WTC11 (cell line): Measurements from ENCODE around the gene SHC3. TPM values are rescaled to one million over a fixed set of nuclear protein-coding genes. Genes with fewer than 3 reads are reported as not detected.

Experiments
- ATAC-seq: fragments of 200-7000 bp; cut with Tn5 transposase; 2 replicates; pipeline ENCODE4 v1.10.0; 2021; ENCODE audit warnings: mild to moderate bottlenecking, moderate library complexity
- CTCF ChIA-PET: fragments of 300-600 bp; sonication (Branson Sonifier 250); formaldehyde crosslinking; loops from one replicate; lab custom pipeline; 2021; ENCODE audit warnings: antibody characterized with exemption; lab: Charles Lee
- POLR2A ChIA-PET: fragments of 350-600 bp; sonication (Branson Sonifier 250); formaldehyde crosslinking; loops from one replicate; lab custom pipeline; 2021; ENCODE audit warnings: antibody characterized with exemption; lab: Charles Lee
- DNase-seq: peaks from one replicate; pipeline ENCODE4 v3.0.0; 2021; ENCODE audit warnings: low spot score
- H3K27ac Mint-ChIP-seq: 2 replicates; pipeline ENCODE4 v1.8.0; 2021; ENCODE audit warnings: mixed read lengths
- H3K27me3 Mint-ChIP-seq: 2 replicates; pipeline ENCODE4 v1.8.0; 2021; ENCODE audit warnings: low read depth, mild to moderate bottlenecking, moderate library complexity, mixed read lengths
- H3K36me3 Mint-ChIP-seq: 2 replicates; pipeline ENCODE4 v1.8.0; 2021; ENCODE audit warnings: mixed read lengths
- H3K4me1 Mint-ChIP-seq: 2 replicates; pipeline ENCODE4 v1.8.0; 2022; ENCODE audit warnings: mixed read lengths
- H3K4me3 Mint-ChIP-seq: 2 replicates; pipeline ENCODE4 v1.8.0; 2021; ENCODE audit warnings: mild to moderate bottlenecking, moderate library complexity, mixed read lengths
- H3K9me3 Mint-ChIP-seq: 2 replicates; pipeline ENCODE4 v1.8.0; 2021; ENCODE audit warnings: mixed read lengths
- ATF1 ChIP-seq: sonication (generic); formaldehyde crosslinking; IDR thresholded peaks from 2 replicates; pipeline ENCODE4 v1.8.1; 2023; ENCODE audit warnings: mild to moderate bottlenecking, moderate library complexity, missing genetic modification reagents
- CBFB ChIP-seq: sonication (generic); formaldehyde crosslinking; IDR thresholded peaks from 2 replicates; pipeline ENCODE4 v1.8.1; 2022; ENCODE audit warnings: mild to moderate bottlenecking, low read depth, missing genetic modification reagents
- CREM ChIP-seq: sonication (generic); formaldehyde crosslinking; IDR thresholded peaks from 2 replicates; pipeline ENCODE4 v1.8.1; 2022; ENCODE audit warnings: mild to moderate bottlenecking, missing genetic modification reagents, moderate library complexity
- FOXK1 ChIP-seq: sonication (generic); formaldehyde crosslinking; IDR thresholded peaks from 2 replicates; pipeline ENCODE4 v1.8.0; 2022; ENCODE audit warnings: mild to moderate bottlenecking, moderate library complexity, missing genetic modification reagents
- NFATC4 ChIP-seq: fragments of 250-450 bp; sonication (Bioruptor Pico); IDR thresholded peaks from 2 replicates; pipeline ENCODE4 v1.9.0; 2021; ENCODE audit warnings: mild to moderate bottlenecking
- NR2C2 ChIP-seq: sonication (generic); formaldehyde crosslinking; IDR thresholded peaks from 2 replicates; pipeline ENCODE4 v1.8.0; 2022; ENCODE audit warnings: mild to moderate bottlenecking, missing genetic modification reagents
- PRRX2 ChIP-seq: fragments of 250-450 bp; sonication (Bioruptor Pico); IDR thresholded peaks from 2 replicates; pipeline ENCODE4 v1.8.0; 2021; ENCODE audit warnings: mild to moderate bottlenecking
- TEAD4 ChIP-seq: sonication (generic); formaldehyde crosslinking; IDR thresholded peaks from 2 replicates; pipeline ENCODE4 v1.8.0; 2022; ENCODE audit warnings: mild to moderate bottlenecking, missing genetic modification reagents
- ZNF138 ChIP-seq: sonication (generic); formaldehyde crosslinking; conservative IDR thresholded peaks from 2 replicates; pipeline ENCODE4 v1.8.1; 2022; ENCODE audit warnings: mild to moderate bottlenecking, moderate library complexity, missing genetic modification reagents
- ZNF396 ChIP-seq: fragments of 250-450 bp; sonication (Bioruptor Pico); IDR thresholded peaks from 2 replicates; pipeline ENCODE4 v1.8.0; 2021; ENCODE audit warnings: mild to moderate bottlenecking, moderate library complexity, borderline replicate concordance
- ZNF671 ChIP-seq: fragments of 250-450 bp; sonication (Bioruptor Pico); IDR thresholded peaks from 2 replicates; pipeline ENCODE4 v1.8.0; 2021; ENCODE audit warnings: mild to moderate bottlenecking
- total RNA-seq: library from RNA; stranded (reverse); gene quantifications from 3 replicates; pipeline ENCODE4 v1.2.3, GENCODE V29; 2021
- TF ChIP-seq, protein P1 (sequence below): sonication (generic); formaldehyde crosslinking; IDR thresholded peaks from 2 replicates; pipeline ENCODE4 v1.8.1; 2023; ENCODE audit warnings: mild to moderate bottlenecking, moderate library complexity, missing genetic modification reagents
- TF ChIP-seq, protein P2 (sequence below): fragments of 250-450 bp; sonication (Bioruptor Pico); IDR thresholded peaks from 2 replicates; pipeline ENCODE4 v1.8.0; 2021; ENCODE audit warnings: mild to moderate bottlenecking
- TF ChIP-seq, protein P3 (sequence below): fragments of 250-450 bp; sonication (Bioruptor Pico); conservative IDR thresholded peaks from 2 replicates; pipeline ENCODE4 v1.9.0; 2021; ENCODE audit warnings: mild to moderate bottlenecking
- TF ChIP-seq, protein P4 (sequence below): sonication (generic); formaldehyde crosslinking; IDR thresholded peaks from 2 replicates; pipeline ENCODE4 v1.8.1; 2023; ENCODE audit warnings: mild to moderate bottlenecking, missing genetic modification reagents, moderate library complexity
- TF ChIP-seq, protein P5 (sequence below): sonication (generic); formaldehyde crosslinking; IDR thresholded peaks from 2 replicates; pipeline ENCODE4 v1.8.1; 2022; ENCODE audit warnings: low read depth, missing genetic modification reagents, borderline replicate concordance
- TF ChIP-seq, protein P6 (sequence below): fragments of 200-600 bp; IDR thresholded peaks from 2 replicates; pipeline ENCODE4 v1.8.0; 2022; ENCODE audit warnings: antibody characterized with exemption
- TF ChIP-seq, protein P7 (sequence below): sonication (generic); formaldehyde crosslinking; IDR thresholded peaks from 2 replicates; pipeline ENCODE4 v1.8.0; 2022; ENCODE audit warnings: mild to moderate bottlenecking, missing genetic modification reagents
- TF ChIP-seq, protein P8 (sequence below): sonication (generic); formaldehyde crosslinking; IDR thresholded peaks from 2 replicates; pipeline ENCODE4 v1.8.0; 2023; ENCODE audit warnings: mild to moderate bottlenecking, missing genetic modification reagents

SHC3 gene
- total RNA-seq, 1 experiment from 2014 or later = 4.9 TPM

DNA sequence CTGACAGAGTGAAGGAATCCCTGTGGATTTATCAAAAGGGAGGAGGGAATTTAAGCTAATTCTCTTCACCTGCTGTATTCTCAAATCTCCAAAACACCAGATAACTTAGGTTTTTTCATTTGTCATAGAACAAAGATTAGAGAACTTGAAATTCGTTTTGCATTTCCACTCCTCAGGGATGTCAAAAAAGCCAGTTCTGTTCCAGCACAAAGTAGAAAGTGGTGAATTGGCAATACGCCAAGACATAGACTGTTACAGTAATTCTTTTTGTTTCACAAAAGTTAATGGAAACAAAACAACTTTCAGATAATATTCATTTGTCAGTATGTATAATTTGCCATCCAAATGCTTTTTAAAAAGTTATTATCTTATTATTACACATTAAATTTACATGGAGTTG is 172.4 kb downstream of the SHC3 start (continued):
- TF ChIP-seq, protein P1, sequence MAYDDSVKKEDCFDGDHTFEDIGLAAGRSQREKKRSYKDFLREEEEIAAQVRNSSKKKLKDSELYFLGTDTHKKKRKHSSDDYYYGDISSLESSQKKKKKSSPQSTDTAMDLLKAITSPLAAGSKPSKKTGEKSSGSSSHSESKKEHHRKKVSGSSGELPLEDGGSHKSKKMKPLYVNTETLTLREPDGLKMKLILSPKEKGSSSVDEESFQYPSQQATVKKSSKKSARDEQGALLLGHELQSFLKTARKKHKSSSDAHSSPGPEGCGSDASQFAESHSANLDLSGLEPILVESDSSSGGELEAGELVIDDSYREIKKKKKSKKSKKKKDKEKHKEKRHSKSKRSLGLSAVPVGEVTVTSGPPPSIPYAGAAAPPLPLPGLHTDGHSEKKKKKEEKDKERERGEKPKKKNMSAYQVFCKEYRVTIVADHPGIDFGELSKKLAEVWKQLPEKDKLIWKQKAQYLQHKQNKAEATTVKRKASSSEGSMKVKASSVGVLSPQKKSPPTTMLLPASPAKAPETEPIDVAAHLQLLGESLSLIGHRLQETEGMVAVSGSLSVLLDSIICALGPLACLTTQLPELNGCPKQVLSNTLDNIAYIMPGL (CRISPR knock-in tag) = no peak
- TF ChIP-seq ZNF671 (CRISPR knock-in tag) (no peak), CREM (CRISPR knock-in tag) (no peak), FOXK1 (CRISPR knock-in tag) (no peak)
- TF ChIP-seq, protein P2, sequence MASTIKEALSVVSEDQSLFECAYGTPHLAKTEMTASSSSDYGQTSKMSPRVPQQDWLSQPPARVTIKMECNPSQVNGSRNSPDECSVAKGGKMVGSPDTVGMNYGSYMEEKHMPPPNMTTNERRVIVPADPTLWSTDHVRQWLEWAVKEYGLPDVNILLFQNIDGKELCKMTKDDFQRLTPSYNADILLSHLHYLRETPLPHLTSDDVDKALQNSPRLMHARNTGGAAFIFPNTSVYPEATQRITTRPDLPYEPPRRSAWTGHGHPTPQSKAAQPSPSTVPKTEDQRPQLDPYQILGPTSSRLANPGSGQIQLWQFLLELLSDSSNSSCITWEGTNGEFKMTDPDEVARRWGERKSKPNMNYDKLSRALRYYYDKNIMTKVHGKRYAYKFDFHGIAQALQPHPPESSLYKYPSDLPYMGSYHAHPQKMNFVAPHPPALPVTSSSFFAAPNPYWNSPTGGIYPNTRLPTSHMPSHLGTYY = no peak
- TF ChIP-seq, protein P3, sequence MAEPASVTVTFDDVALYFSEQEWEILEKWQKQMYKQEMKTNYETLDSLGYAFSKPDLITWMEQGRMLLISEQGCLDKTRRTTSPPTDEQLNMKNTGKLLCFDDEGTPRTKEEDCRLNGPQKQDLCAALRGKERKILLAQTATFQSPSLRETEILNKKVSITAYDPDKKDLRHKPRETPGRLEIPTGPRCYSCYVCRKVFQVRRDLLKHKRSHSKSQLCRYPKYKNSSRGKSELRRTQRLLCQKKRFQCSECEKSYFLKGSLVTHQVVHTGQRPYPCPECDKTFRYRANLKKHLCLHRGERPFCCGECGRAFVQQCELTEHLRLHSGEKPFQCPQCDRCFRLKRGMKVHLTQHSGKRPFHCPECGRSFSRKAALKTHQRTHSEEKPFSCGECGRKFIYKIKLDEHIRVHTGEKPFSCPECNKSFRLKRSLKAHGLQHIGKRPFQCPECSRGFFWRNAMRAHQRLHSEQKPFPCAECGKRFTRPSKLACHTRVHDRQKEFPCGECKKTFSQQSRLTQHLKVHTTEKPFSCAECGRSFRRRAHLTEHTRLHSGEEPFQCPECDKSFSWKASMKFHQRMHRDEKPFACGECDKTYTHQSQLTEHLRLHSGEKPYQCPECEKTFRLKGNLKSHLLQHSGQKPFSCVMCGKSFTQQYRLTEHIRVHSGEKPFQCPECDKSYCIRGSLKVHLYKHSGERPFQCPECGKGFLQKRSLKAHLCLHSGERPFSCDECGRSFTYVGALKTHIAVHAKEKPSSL = no peak
- TF ChIP-seq, protein P4, sequence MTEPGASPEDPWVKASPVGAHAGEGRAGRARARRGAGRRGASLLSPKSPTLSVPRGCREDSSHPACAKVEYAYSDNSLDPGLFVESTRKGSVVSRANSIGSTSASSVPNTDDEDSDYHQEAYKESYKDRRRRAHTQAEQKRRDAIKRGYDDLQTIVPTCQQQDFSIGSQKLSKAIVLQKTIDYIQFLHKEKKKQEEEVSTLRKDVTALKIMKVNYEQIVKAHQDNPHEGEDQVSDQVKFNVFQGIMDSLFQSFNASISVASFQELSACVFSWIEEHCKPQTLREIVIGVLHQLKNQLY = no peak

DNA sequence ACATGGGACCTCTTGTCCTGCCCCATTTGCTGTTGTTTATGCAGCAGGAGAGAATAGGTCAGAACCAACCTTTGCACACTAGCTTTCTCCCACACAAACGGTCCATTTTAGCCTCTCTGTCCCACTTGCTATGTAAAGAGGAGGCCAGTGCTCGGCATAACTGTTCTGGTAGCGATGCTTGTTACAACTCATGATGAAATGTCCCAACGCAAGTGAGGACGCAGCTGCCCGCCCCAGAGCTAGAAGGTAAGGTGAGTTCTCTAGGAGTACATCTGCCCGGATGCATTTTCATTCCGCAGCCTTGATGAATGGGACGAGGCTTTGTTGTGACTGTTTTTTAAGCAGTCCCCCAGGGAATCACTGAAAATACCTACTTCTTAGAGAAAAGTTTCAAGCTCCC is 173.3 kb downstream of the SHC3 start:
- CTCF ChIA-PET = no interaction called here
- POLR2A ChIA-PET = interaction anchor here (0.6 kb wide), 1 partner anchor 471 kb away, joined by 3 read pairs; no protein-coding TSS in a partner anchor
- no peaks in the 10 kb centered on the region for H3K27me3 Mint-ChIP-seq
- TF ChIP-seq NR2C2 (CRISPR knock-in tag) = no peak
- TF ChIP-seq, protein P5, sequence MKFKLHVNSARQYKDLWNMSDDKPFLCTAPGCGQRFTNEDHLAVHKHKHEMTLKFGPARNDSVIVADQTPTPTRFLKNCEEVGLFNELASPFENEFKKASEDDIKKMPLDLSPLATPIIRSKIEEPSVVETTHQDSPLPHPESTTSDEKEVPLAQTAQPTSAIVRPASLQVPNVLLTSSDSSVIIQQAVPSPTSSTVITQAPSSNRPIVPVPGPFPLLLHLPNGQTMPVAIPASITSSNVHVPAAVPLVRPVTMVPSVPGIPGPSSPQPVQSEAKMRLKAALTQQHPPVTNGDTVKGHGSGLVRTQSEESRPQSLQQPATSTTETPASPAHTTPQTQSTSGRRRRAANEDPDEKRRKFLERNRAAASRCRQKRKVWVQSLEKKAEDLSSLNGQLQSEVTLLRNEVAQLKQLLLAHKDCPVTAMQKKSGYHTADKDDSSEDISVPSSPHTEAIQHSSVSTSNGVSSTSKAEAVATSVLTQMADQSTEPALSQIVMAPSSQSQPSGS (CRISPR knock-in tag) = no peak
- TF ChIP-seq ATF1 (CRISPR knock-in tag) = no peak
- TF ChIP-seq, protein P6, sequence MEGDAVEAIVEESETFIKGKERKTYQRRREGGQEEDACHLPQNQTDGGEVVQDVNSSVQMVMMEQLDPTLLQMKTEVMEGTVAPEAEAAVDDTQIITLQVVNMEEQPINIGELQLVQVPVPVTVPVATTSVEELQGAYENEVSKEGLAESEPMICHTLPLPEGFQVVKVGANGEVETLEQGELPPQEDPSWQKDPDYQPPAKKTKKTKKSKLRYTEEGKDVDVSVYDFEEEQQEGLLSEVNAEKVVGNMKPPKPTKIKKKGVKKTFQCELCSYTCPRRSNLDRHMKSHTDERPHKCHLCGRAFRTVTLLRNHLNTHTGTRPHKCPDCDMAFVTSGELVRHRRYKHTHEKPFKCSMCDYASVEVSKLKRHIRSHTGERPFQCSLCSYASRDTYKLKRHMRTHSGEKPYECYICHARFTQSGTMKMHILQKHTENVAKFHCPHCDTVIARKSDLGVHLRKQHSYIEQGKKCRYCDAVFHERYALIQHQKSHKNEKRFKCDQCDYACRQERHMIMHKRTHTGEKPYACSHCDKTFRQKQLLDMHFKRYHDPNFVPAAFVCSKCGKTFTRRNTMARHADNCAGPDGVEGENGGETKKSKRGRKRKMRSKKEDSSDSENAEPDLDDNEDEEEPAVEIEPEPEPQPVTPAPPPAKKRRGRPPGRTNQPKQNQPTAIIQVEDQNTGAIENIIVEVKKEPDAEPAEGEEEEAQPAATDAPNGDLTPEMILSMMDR = no peak
- no peak for TF ChIP-seq CBFB
- TF ChIP-seq ZNF396 = no peak
- TF ChIP-seq, protein P3 = no peak
- TF ChIP-seq, protein P7, sequence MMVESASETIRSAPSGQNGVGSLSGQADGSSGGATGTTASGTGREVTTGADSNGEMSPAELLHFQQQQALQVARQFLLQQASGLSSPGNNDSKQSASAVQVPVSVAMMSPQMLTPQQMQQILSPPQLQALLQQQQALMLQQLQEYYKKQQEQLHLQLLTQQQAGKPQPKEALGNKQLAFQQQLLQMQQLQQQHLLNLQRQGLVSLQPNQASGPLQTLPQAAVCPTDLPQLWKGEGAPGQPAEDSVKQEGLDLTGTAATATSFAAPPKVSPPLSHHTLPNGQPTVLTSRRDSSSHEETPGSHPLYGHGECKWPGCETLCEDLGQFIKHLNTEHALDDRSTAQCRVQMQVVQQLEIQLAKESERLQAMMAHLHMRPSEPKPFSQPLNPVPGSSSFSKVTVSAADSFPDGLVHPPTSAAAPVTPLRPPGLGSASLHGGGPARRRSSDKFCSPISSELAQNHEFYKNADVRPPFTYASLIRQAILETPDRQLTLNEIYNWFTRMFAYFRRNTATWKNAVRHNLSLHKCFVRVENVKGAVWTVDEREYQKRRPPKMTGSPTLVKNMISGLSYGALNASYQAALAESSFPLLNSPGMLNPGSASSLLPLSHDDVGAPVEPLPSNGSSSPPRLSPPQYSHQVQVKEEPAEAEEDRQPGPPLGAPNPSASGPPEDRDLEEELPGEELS (CRISPR knock-in tag) = no peak
- no peak for TF ChIP-seq PRRX2
- no peak for TF ChIP-seq ZNF138 (CRISPR knock-in tag)
- TF ChIP-seq, protein P4 = no peak
- no peak for TF ChIP-seq NFATC4 (CRISPR knock-in tag)
- TF ChIP-seq, protein P8, sequence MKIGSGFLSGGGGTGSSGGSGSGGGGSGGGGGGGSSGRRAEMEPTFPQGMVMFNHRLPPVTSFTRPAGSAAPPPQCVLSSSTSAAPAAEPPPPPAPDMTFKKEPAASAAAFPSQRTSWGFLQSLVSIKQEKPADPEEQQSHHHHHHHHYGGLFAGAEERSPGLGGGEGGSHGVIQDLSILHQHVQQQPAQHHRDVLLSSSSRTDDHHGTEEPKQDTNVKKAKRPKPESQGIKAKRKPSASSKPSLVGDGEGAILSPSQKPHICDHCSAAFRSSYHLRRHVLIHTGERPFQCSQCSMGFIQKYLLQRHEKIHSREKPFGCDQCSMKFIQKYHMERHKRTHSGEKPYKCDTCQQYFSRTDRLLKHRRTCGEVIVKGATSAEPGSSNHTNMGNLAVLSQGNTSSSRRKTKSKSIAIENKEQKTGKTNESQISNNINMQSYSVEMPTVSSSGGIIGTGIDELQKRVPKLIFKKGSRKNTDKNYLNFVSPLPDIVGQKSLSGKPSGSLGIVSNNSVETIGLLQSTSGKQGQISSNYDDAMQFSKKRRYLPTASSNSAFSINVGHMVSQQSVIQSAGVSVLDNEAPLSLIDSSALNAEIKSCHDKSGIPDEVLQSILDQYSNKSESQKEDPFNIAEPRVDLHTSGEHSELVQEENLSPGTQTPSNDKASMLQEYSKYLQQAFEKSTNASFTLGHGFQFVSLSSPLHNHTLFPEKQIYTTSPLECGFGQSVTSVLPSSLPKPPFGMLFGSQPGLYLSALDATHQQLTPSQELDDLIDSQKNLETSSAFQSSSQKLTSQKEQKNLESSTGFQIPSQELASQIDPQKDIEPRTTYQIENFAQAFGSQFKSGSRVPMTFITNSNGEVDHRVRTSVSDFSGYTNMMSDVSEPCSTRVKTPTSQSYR (CRISPR knock-in tag) = no peak
- TF ChIP-seq TEAD4 (CRISPR knock-in tag) = no peak

More for the DNA sequence above, 173.3 kb downstream of the SHC3 start:
- no peaks in the 10 kb centered on the region for H3K9me3 Mint-ChIP-seq
- H3K36me3 Mint-ChIP-seq = no peaks in the 10 kb centered on the region; the same call in 1 of the 2 replicates
- H3K27ac Mint-ChIP-seq = no peak overlapping the region
- no peak overlapping the region for H3K4me3 Mint-ChIP-seq
- no peak for ATAC-seq
- H3K4me1 Mint-ChIP-seq = peaks cover 31% of the 10 kb centered on the region
- no peak for DNase-seq
